Pancreas (tissue), 10 donors: ENCODE data around the gene ATP13A3. TPM values are rescaled to one million over a fixed set of nuclear protein-coding genes. Genes with fewer than 3 reads are reported as not detected.

ENCODE experiments used
- ATAC-seq, 4 donors: fragments of 200-7000 bp; cut with Tn5 transposase; one replicate each; pipeline versions ENCODE4 v1.8.0 to v1.9.1; 2020; ENCODE audit warnings: mild to moderate bottlenecking in 4 of 4, moderate library complexity in 4 of 4
- DNase-seq, 6 donors: peaks; one replicate each; pipeline ENCODE4 v3.0.0-alpha.2; 2020
- FAIRE-seq: peaks from 2 replicates; lab custom pipeline; 2012; peaks lifted over from hg19 to GRCh38; lab: Jason Lieb, UNC
- H3K27ac ChIP-seq, 4 donors: fragments of 200-600 bp; sonication (generic); 1 replicate in 3 of 4; 2 replicates in 1 of 4; pipeline versions ENCODE4 v1.5.0 to v1.8.0; 2020
- H3K27me3 ChIP-seq, 4 donors: fragments of 200-600 bp; one replicate each; pipeline ENCODE4 v1.8.0; 2021
- H3K36me3 ChIP-seq, 3 donors: fragments of 200-600 bp; sonication (generic) in 1 of 3; one replicate each; pipeline versions ENCODE4 v1.5.0 to v1.8.0; 2020 to 2021
- H3K4me1 ChIP-seq, 3 donors: fragments of 200-600 bp; one replicate each; pipeline ENCODE4 v1.8.0; 2021
- H3K4me3 ChIP-seq, 4 donors: fragments of 200-600 bp; sonication (generic) in 2 of 4; one replicate each; pipeline versions ENCODE4 v1.5.0 to v1.8.0; 2020 to 2021
- H3K9me3 ChIP-seq, 4 donors: fragments of 200-600 bp; one replicate each; pipeline ENCODE4 v1.8.0; 2021
- CTCF ChIP-seq, 4 donors: fragments of 200-600 bp; sonication (generic) in 3 of 4; IDR thresholded peaks; one replicate each; pipeline versions ENCODE4 v1.5.0 to v1.8.0; 2021; ENCODE audit warnings: antibody characterized with exemption in 4 of 4
- WGBS, 2 donors: extraction: QIAGEN DNeasy Blood & Tissue Kit; methylation state at CpG; one replicate each; pipeline ENCODE4 v1.1.7; 2013; 5-methylcytosine and 5-hydroxymethylcytosine counted together
- intact Hi-C, 3 donors: fragments of 100-400 bp; cut with DNase I; formaldehyde crosslinking; loops; one replicate each; pipeline versions ENCODE4 v1.11.1 to v1.14.2; 2022
- polyA plus RNA-seq, 2 donors: library from polyadenylated mRNA; stranded (reverse); fragments of 200-250 nt; gene quantifications; one replicate each; pipeline ENCODE4 v1.2.3, GENCODE V29; 2013
- total RNA-seq, 6 donors: library from RNA; stranded (reverse); fragmentation: NEBNext Ultra II Directional in 4 of 6; extraction: Animal tissue kit (Norgen Biotek cat#: 25700) in 4 of 6; gene quantifications; one replicate each; pipeline versions ENCODE4 v1.2.1 to v1.2.4, GENCODE V29; 2021 to 2023
- donor health status: healthy with polysubstance abuse.
- donor health status: DM: no; HTN: no; CAD: no; lungs with moderate emphysema.
- donor health status: DM: no; HTN: no; CAD: no.
- donor health status: control.
- donor health status: control.
- donor health status: Bipolar disorder and iron deficiency.
- donor health status: DM: yes; HTN: yes; CAD: no.
- donor health status: DM: no; HTN: no; CAD: no.
- donor health status: DM: no; HTN: no; CAD: no.
- donor health status: DM: yes; HTN: yes; CAD: no.

Gene ATP13A3
- total and polyA plus RNA-seq, 8 donors = 9.3 to 66.6 (median 24.7) TPM

- H3K27me3 ChIP-seq = no peaks in the 10 kb centered on the region
- H3K27ac ChIP-seq = no peak overlapping the region
- no peaks in the 10 kb centered on the region for H3K9me3 ChIP-seq
- ATAC-seq (peak in 1 of 4 donors; percentile 18), DNase-seq (no peak), FAIRE-seq (no peak)
- no peaks in the 10 kb centered on the region for H3K36me3 ChIP-seq
- no peak for TF ChIP-seq CTCF (IDR thresholded peaks at IDR 0.05)
- 48 to 60% methylated on average over 3 of the region's 3 CpGs for WGBS, 2 donors
- H3K4me1 ChIP-seq = no peaks in the 10 kb centered on the region
- intact Hi-C loops = no loop called here
- H3K4me3 ChIP-seq = no peak overlapping the region
These were observed 122.5 kb downstream of the ATP13A3 start for GRCh38 chr3:194364314-194364651.

- Histone ChIP-seq H3K36me3 (no peaks in the 10 kb centered on the region), H3K4me1 (no peaks in the 10 kb centered on the region), H3K4me3 (no peak overlapping the region), H3K9me3 (no peaks in the 10 kb centered on the region), H3K27ac (no peak overlapping the region), H3K27me3 (no peaks in the 10 kb centered on the region)
- WGBS, 2 donors = 79 to 83% methylated on average over 18 of the region's 18 CpGs
- FAIRE-seq = no peak
- no peak for ATAC-seq
- intact Hi-C loops = no loop called here
- TF ChIP-seq CTCF (IDR thresholded peaks at IDR 0.05) = no peak
- no peak for DNase-seq
These were observed 126.2 kb downstream of the ATP13A3 start for GRCh38 chr3:194360568-194360967.

GRCh38 chr3:194357681-194358080 is 129.1 kb downstream of the ATP13A3 start:
- DNase-seq = no peak
- no peak overlapping the region for H3K4me3 ChIP-seq
- no peak for ATAC-seq
- no peaks in the 10 kb centered on the region for H3K36me3 ChIP-seq
- no peaks in the 10 kb centered on the region for H3K27me3 ChIP-seq
- no peak overlapping the region for H3K27ac ChIP-seq
- intact Hi-C loops = no loop called here
- no peak for FAIRE-seq
- 71 to 81% methylated on average over 11 of the region's 11 CpGs for WGBS, 2 donors
- H3K9me3 ChIP-seq = no peaks in the 10 kb centered on the region
- H3K4me1 ChIP-seq = no peaks in the 10 kb centered on the region
- TF ChIP-seq CTCF (IDR thresholded peaks at IDR 0.05) = no peak

GRCh38 chr3:194355379-194355778 is 131.4 kb downstream of the ATP13A3 start:
- FAIRE-seq = no peak
- Histone ChIP-seq H3K27me3 (no peaks in the 10 kb centered on the region), H3K9me3 (no peaks in the 10 kb centered on the region), H3K4me3 (no peak overlapping the region), H3K27ac (no peak overlapping the region), H3K4me1 (no peaks in the 10 kb centered on the region), H3K36me3 (no peaks in the 10 kb centered on the region)
- no peak for DNase-seq
- TF ChIP-seq CTCF (IDR thresholded peaks at IDR 0.05) = no peak
- 53 to 65% methylated on average over 7 of the region's 7 CpGs for WGBS, 2 donors
- intact Hi-C loops = no loop called here
- ATAC-seq = no peak

- no peak for DNase-seq
- no peaks in the 10 kb centered on the region for H3K4me1 ChIP-seq
- H3K4me3 ChIP-seq = no peak overlapping the region
- H3K36me3 ChIP-seq = no peaks in the 10 kb centered on the region
- FAIRE-seq = no peak
- H3K27me3 ChIP-seq = no peaks in the 10 kb centered on the region
- no peak overlapping the region for H3K27ac ChIP-seq
- TF ChIP-seq CTCF (IDR thresholded peaks at IDR 0.05) = no peak
- intact Hi-C loops = no loop called here
- H3K9me3 ChIP-seq = no peaks in the 10 kb centered on the region
- no peak for ATAC-seq
- 59 to 61% methylated on average over 2 of the region's 2 CpGs for WGBS, 2 donors
These were observed 132.5 kb downstream of the ATP13A3 start for GRCh38 chr3:194354315-194354714.

Other genes with a start within 250 kb of the ATP13A3 start
- under 1 TPM in 1 of 6 donors, not detected in 5; 0.09 TPM for gene CPN2, start 135.7 kb downstream of the ATP13A3 start, total RNA-seq
- gene CPN2, start 135.7 kb downstream of the ATP13A3 start, polyA plus RNA-seq = not detected
- under 1 TPM in 5 of 6 donors, not detected in 1; 0.03 to 0.25 (median 0.09) TPM for gene LRRC15, start 117.3 kb downstream of the ATP13A3 start, total RNA-seq
- under 1 TPM; 0.02 to 0.04 TPM for gene LRRC15, start 117.3 kb downstream of the ATP13A3 start, polyA plus RNA-seq
- gene GP5, start 87.7 kb downstream of the ATP13A3 start, total RNA-seq = under 1 TPM in 1 of 6 donors, not detected in 5; 0.06 TPM
- under 1 TPM in 1 of 2 donors, not detected in 1; 0.05 TPM for gene GP5, start 87.7 kb downstream of the ATP13A3 start, polyA plus RNA-seq
- gene TMEM44, start 146.4 kb upstream of the ATP13A3 start, total RNA-seq = 10 to 100 TPM in 1 of 6 donors, 1 to 10 TPM in 5; 1.7 to 11.4 (median 2.8) TPM
- gene TMEM44, start 146.4 kb upstream of the ATP13A3 start, polyA plus RNA-seq = 10 to 100 TPM in 1 of 2 donors, 1 to 10 TPM in 1; 7.4 to 17.8 TPM
- 10 to 100 TPM; 11.3 to 14.6 (median 13.8) TPM for gene LSG1, start 185.2 kb upstream of the ATP13A3 start, total RNA-seq
- gene LSG1, start 185.2 kb upstream of the ATP13A3 start, polyA plus RNA-seq = 10 to 100 TPM; 11.5 to 47.1 TPM
- 1 to 10 TPM; 1.2 to 2.8 (median 1.5) TPM for gene FAM43A, start 198.9 kb upstream of the ATP13A3 start, total RNA-seq
- 1 to 10 TPM; 1.9 to 2.0 TPM for gene FAM43A, start 198.9 kb upstream of the ATP13A3 start, polyA plus RNA-seq